Nephron progenitor cell (in vitro differentiated cells): ENCODE data around the gene ABCB8.

Experiments used
- DNase-seq: peaks from one replicate; pipeline ENCODE4 v3.0.0; 2021
- H3K27ac Mint-ChIP-seq: 2 replicates; pipeline ENCODE4 v1.8.0; 2021; ENCODE audit warnings: mild to moderate bottlenecking, moderate library complexity, mixed read lengths
- H3K27me3 Mint-ChIP-seq: 2 replicates; pipeline ENCODE4 v1.8.0; 2021; ENCODE audit warnings: mild to moderate bottlenecking, low read depth, mixed read lengths; ENCODE audit not compliant: poor library complexity
- H3K36me3 Mint-ChIP-seq: 2 replicates; pipeline ENCODE4 v1.8.0; 2021; ENCODE audit warnings: low read depth, mixed read lengths
- H3K4me1 Mint-ChIP-seq: 2 replicates; pipeline ENCODE4 v1.8.0; 2021; ENCODE audit warnings: mixed read lengths
- H3K4me3 Mint-ChIP-seq: 2 replicates; pipeline ENCODE4 v1.8.0; 2021; ENCODE audit warnings: mild to moderate bottlenecking, moderate library complexity, mixed read lengths
- H3K9me3 Mint-ChIP-seq: 2 replicates; pipeline ENCODE4 v1.8.0; 2021; ENCODE audit warnings: mild to moderate bottlenecking, moderate library complexity, mixed read lengths
- TF ChIP-seq, protein P1 (sequence below): fragments of 200-600 bp; sonication (generic); IDR thresholded peaks from 2 replicates; pipeline ENCODE4 v1.5.0; 2021; ENCODE audit warnings: antibody characterized with exemption

ABCB8 gene

DNA sequence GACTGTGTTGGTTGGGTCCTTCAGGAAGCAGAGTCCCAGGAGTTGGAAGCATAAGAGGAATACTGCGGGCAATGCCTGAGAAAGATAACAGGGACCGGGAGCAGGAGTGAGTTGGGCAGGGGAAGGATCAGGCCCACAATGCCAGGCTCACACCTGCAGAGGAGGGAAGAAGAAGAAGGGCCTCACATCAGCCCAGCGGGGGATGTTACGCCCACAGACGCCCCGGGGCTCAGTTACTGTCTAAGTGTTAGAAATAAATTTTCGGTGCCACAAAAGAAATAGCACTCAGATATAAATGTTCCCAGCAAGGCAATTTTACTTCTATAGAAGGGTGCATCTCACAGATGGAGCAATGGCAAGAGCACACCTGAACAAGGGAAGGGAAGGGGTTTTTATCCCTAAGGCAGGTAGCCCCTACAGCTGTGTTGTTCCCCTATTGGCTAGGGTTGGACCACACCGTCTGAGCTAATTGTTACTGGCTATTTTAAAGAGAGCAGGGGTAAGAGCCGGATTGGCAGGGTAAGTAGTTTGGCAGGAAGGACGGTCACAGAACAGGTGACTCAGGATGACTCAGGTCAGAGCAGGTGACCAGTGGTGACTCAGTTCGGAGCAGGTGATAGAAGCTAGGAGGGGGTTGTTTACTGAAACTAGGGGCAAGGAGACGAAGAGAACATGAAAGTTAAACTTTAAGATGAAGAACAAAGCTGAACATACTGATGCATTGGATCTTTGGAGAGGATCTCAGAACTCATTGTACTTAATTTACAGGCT lies 37.6 kb upstream of the ABCB8 start, which contains the start of gene NOS3:
Gene NOS3 (plus strand): TSS at position 602 of the 771 bp plus-strand sequence. CDS start 2,787 bp downstream, outside the sequence.
- DNase-seq: no peak
- no peak within 1 kb of the TSS for H3K27ac Mint-ChIP-seq
- H3K36me3 Mint-ChIP-seq: no peaks in the 10 kb centered on the region
- H3K27me3 Mint-ChIP-seq: peaks cover 27% of the 10 kb centered on the region
- peaks cover 57% of the 10 kb centered on the region for H3K4me1 Mint-ChIP-seq
- peaks cover 11% of the 10 kb centered on the region for H3K9me3 Mint-ChIP-seq
- TF ChIP-seq, protein P1, sequence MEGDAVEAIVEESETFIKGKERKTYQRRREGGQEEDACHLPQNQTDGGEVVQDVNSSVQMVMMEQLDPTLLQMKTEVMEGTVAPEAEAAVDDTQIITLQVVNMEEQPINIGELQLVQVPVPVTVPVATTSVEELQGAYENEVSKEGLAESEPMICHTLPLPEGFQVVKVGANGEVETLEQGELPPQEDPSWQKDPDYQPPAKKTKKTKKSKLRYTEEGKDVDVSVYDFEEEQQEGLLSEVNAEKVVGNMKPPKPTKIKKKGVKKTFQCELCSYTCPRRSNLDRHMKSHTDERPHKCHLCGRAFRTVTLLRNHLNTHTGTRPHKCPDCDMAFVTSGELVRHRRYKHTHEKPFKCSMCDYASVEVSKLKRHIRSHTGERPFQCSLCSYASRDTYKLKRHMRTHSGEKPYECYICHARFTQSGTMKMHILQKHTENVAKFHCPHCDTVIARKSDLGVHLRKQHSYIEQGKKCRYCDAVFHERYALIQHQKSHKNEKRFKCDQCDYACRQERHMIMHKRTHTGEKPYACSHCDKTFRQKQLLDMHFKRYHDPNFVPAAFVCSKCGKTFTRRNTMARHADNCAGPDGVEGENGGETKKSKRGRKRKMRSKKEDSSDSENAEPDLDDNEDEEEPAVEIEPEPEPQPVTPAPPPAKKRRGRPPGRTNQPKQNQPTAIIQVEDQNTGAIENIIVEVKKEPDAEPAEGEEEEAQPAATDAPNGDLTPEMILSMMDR: no peak
- no peak within 1 kb of the TSS for H3K4me3 Mint-ChIP-seq

DNA sequence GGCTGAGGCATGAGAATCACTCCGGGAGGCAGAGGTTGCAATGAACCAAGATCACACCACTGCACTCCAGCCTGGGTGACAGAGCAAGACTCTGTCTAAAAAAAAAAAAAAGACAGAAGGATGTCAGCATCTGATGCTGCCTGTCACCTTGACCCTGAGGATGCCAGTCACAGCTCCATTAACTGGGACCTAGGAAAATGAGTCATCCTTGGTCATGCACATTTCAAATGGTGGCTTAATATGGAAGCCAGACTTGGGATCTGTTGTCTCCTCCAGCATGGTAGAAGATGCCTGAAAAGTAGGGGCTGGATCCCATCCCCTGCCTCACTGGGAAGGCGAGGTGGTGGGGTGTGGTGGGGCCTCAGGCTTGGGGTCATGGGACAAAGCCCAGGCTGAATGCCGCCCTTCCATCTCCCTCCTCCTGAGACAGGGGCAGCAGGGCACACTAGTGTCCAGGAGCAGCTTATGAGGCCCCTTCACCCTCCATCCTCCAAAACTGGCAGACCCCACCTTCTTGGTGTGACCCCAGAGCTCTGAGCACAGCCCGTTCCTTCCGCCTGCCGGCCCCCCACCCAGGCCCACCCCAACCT lies 36.1 kb upstream of the ABCB8 start:
- Mint-ChIP-seq H3K36me3 (no peaks in the 10 kb centered on the region), H3K4me1 (peaks cover 52% of the 10 kb centered on the region), H3K4me3 (no peak overlapping the region), H3K27ac (no peak overlapping the region), H3K9me3 (peaks cover 11% of the 10 kb centered on the region), H3K27me3 (peaks cover 17% of the 10 kb centered on the region)
- no peak for DNase-seq
- TF ChIP-seq, protein P1: no peak

DNA sequence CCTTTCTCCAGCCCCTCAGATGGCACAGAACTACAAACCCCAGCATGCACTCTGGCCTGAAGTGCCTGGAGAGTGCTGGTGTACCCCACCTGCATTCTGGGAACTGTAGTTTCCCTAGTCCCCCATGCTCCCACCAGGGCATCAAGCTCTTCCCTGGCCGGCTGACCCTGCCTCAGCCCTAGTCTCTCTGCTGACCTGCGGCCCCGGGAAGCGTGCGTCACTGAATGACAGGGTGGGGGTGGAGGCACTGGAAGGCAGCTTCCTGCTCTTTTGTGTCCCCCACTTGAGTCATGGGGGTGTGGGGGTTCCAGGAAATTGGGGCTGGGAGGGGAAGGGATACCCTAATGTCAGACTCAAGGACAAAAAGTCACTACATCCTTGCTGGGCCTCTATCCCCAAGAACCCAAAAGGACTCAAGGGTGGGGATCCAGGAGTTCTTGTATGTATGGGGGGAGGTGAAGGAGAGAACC lies 35.4 kb upstream of the ABCB8 start:
- Mint-ChIP-seq H3K4me1 (peaks cover 55% of the 10 kb centered on the region), H3K27me3 (peaks cover 16% of the 10 kb centered on the region), H3K9me3 (peaks cover 11% of the 10 kb centered on the region), H3K36me3 (no peaks in the 10 kb centered on the region), H3K27ac (no peak overlapping the region), H3K4me3 (no peak overlapping the region)
- DNase-seq: peak; percentile 76
- TF ChIP-seq, protein P1: no peak

DNA sequence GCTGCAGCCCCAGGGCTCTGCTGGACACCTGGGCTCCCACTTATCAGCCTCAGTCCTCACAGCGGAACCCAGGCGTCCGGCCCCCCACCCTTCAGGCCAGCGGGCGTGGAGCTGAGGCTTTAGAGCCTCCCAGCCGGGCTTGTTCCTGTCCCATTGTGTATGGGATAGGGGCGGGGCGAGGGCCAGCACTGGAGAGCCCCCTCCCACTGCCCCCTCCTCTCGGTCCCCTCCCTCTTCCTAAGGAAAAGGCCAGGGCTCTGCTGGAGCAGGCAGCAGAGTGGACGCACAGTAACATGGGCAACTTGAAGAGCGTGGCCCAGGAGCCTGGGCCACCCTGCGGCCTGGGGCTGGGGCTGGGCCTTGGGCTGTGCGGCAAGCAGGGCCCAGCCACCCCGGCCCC lies 34.7 kb upstream of the ABCB8 start:
- no peaks in the 10 kb centered on the region for H3K36me3 Mint-ChIP-seq
- DNase-seq: peak; percentile 40
- TF ChIP-seq, protein P1: no peak
- H3K9me3 Mint-ChIP-seq: peaks cover 11% of the 10 kb centered on the region
- peaks cover 10% of the 10 kb centered on the region for H3K27me3 Mint-ChIP-seq
- H3K4me3 Mint-ChIP-seq: no peak overlapping the region
- peaks cover 51% of the 10 kb centered on the region for H3K4me1 Mint-ChIP-seq
- H3K27ac Mint-ChIP-seq: no peak overlapping the region

DNA sequence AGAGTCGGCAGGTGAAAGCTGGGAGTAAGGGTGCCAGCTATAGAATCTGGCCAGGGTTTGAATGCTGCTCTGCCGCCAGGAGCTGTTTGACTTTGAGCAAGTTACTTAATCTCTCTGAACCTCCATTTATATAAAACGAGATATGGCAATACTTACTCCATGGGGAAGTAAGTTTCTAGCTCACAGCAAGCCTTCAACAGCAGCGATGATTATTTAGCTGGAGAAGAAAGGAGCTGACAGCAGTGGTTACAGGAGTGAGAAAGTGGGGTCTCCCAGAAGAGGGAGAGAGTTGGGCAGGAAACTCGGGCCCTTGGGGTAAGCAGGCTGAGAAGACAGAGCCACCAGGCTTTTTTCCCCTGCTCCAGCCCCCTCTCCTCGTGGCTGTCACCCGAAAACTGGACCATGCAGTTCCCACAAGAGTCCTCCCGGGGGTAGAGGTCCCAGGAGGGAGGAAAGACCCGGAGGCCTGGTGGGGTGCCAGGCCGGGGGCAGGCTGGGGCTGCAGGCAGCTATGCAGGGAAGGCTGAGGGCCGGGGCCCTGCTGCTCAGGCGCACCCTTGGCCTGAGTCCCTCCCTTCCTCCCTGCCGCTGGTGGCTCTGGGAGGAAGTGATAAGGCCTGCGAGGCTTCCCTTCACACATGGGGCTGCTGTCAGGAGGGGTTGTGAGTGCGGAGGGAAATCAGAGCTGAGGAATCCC lies 34.0 kb upstream of the ABCB8 start:
- no peak for DNase-seq
- no peak overlapping the region for H3K4me3 Mint-ChIP-seq
- peaks cover 44% of the 10 kb centered on the region for H3K4me1 Mint-ChIP-seq
- peaks cover 10% of the 10 kb centered on the region for H3K27me3 Mint-ChIP-seq
- H3K36me3 Mint-ChIP-seq: no peaks in the 10 kb centered on the region
- H3K27ac Mint-ChIP-seq: peak overlapping the region; percentile 80
- TF ChIP-seq, protein P1: no peak
- H3K9me3 Mint-ChIP-seq: peaks cover 11% of the 10 kb centered on the region
